COR-L47 (cell line): ENCODE measurements around the gene HHAT.

Source experiments
- DNase-seq: peaks from one replicate; lab custom pipeline; 2025; lab: John Stamatoyannopoulos, UW

Gene HHAT

GRCh38 chr1:210328746-210329503 is at the start of gene HHAT:
HHAT (plus strand) TSS chr1:210328902; CDS start chr1:210348976, 20,074 bp downstream.
- peak; percentile 53 for DNase-seq

DNA sequence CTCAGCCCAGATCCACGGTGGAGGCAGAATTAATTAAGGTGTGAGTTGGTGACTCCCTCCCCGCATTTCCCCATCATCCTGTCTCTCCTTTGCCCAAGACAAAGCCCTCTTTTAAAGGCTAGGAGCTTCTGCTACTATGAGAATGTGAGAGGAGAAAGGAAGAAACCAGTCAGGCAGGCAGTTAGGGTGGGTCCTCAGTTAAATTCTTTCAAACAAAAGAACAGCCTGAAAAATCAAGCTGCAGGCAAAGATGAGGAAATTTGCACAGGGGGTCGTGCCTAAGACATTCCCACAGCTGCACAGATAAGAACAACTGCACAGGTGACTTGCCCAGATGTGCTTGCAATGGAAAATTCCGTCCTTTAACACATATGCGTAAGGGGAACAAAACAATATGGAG is 48.5 kb upstream of the HHAT start:
- DNase-seq, result no peak

DNA sequence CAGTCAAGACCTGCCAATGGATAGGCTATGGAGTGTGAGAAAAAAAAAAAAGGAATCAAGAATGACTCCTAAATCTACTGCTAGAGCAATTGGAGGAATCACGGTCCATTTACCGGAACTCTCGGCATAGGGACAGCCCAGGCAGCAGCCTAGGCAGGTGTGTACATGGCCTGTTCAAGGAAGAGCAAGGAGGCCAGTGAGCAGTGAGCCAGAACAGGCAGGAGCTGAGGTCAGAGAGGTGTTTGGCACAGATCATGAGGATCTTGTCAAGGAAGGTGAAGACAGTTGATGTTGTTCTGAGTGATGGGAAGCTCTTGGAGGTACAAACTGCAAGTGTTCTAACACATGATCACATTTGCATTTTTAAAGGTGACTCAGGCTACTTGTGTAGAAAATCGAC is 40.6 kb upstream of the HHAT start:
- no peak for DNase-seq

GRCh38 chr1:210289248-210289647 is 39.5 kb upstream of the HHAT start:
- DNase-seq, result no peak

DNA sequence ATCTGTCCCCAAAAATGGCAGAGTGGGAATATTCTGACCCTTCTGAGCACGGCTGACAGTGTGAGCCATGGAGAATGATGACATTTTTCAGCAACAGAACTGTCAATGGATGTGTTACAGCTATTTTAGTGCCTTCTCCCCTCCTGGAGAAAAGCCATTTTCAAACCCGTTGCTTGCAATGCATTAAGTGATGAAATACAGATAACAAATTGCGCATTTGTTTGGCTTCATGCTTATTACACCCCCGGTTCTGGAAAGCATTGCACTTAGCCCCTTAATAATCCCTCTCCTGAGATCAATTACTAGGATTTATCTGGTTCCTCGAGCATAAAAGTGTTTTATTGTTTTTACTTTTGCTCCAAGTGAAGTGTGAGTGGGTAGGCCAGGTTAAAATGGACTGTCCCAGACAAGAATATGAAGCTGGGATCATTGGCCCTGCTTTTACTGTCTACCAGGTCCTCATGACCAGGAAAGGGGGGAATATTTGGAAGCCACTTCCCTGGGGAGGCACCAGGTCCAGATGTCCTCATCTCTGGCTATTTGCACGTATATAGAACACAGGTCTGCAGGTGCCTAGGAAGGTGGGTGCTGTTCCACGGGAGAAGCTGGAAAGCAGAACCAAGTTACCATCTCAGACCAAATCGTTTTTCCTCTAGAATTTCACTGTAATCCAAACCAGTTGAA is 37.5 kb upstream of the HHAT start:
- no peak for DNase-seq

DNA sequence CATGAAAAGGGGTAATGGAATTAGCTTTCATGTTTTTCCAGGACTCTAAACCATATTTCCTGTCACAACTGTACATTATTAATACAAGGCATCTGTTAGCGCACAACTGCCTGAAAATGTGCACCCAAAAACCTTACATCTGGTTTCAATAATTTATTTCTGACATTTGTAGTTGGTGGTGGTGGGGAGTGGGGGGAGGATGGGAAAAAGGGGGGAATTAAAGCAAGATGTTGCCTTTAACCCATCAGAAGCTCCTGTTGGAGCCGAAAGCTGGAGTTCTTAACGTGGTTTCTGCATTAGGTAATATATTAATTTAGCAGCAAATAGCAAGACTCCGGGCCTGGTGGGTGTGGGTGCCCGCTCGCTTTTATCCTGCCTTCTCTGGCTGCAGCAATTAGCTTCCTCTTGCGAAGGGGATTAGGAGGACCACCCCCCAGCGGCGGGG is 36.9 kb upstream of the HHAT start:
- no peak for DNase-seq

DNA sequence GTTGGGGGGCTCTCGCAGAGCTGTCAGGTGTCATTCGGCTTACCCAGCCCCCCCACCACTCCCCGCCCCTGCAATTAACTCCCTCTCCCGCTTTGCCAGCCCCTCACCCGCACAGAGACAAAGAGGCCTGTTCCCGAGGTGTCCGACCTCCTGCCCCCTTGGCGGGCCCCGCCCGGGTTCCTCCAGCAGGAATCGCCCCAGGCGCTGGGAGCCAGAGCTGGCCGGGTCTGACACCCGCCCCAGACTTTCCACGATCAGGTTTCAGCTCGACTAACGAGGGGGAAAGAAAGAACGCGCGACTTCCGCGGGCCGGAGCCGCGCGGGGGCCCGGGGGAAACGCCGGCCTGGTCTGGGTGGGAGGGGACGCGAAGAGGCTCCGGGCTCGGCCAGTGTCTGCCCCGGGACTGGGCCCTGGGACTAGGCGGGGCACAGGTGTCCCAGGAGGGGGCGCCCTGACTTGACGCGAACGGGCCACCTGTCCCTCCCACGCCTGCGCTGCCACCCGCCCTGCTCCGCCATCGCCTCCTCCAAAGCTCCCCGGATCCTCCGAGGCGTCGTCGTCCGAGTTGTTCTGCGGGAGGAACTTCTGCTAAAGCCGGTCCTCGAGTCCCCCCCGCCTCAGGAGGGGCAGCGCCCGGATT is 36.4 kb upstream of the HHAT start:
- peak; percentile 32 for DNase-seq

- no peak for DNase-seq
Observed at GRCh38 chr1:210293171-210293607, 35.5 kb upstream of the HHAT start.

DNA sequence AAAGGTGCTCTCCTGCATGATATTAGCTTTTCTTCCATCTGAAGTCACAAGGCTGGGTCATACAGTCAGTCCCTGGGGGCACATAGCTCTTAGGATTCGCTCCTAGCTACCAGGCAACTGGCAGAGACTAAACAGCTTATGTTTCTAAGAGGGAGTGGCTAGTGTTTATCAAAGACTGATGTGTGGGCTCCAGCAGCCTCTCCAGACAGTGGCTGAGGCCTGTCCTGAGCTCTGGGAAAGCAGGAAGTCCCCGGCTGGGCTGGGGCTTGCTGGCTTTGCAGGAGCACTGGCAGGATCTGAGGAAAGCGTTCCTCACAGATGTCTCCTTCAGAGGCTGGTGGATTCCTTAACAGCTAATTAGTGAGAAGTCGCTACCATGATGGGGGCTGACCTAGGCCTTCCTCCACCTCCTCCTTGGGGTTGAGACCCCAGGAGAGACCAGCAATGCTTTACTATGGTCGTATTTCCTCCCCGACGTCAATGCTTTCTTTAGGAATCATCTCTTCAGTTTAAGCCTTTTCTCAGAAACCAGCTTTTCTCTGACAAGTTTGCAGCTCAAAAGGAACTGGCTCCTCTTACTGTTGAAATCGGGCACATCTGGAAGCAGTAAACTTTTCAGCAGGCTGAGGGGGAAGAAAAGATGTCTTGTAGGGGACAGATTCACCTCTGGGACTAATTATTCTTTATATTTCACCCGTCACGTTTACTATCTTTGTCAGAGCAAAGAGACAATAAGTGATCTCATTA is 33.5 kb upstream of the HHAT start:
- DNase-seq, result peak; percentile 29

- no peak for DNase-seq
Observed at GRCh38 chr1:210296682-210297081, 32.0 kb upstream of the HHAT start.

DNA sequence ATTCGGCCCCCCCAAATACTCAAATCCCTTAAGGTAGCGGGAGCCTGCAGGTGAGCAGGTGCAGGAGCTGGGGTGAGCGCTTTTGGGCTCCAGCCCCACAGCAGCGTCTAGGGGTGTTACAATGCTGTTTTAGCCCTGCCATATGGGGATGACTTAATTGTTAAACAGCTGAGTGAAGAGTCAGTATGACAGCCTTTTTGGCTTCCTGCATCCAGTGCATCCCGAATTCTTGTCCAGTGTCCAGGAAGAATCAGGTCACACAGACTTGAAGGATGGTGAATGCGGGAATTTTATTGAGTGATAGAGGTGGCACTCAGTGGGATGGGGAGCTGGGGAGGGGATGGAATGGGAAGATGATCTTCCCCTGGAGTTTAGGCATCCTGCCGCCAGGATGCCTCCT is 30.4 kb upstream of the HHAT start:
- no peak for DNase-seq

- DNase-seq, result no peak
Observed at GRCh38 chr1:210298936-210299335, 29.8 kb upstream of the HHAT start.

DNA sequence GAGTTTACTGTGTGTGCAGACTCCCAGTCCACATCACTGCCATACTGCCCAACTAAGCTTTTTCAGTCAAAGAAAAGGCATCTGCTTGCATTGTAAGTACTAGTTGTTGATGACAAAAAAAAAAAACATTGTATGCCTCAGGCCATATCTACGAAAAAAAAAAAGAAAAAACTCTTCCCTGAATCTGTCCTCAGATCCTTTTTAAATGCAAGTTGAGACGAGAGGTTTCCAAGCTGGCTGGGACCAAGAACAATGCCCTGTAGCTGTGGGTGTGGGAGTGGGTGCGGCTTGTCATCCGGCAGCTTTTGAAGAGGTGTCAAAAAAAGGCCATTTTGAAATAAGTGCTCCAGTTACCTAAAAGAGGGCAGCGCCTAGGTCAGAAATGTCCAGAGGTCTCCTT is 29.2 kb upstream of the HHAT start:
- DNase-seq, result no peak

DNA sequence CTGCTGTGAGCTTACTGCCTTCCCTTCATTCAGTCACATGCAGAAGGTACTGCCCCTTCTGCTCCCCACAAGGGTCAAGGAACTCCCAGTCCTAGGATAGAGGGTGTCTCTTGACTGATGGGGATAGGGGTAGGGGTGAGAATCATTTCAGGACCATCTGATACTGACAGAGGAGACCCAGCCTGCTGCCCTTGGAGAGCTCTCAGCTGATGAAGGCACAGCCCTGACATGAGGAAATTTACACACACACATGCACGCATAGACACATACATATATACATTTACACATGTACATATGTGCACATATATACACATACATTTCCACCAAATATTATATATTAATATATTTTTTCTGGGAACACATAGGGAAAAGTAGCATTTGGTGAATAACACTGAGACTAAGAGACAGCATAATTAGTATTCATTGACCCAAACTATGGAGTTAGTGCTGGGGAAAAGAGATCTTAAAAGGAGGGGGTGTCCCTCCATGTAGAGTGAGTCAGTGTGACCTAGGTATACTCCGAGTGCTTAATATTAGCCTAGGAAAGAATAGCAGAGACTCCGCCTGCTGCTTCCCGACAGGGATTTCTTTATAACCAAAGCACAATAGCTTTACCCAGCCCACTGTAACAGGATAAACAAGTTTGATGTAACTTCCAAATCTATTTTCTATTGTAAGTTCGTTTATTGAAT is 27.6 kb upstream of the HHAT start:
- no peak for DNase-seq

DNA sequence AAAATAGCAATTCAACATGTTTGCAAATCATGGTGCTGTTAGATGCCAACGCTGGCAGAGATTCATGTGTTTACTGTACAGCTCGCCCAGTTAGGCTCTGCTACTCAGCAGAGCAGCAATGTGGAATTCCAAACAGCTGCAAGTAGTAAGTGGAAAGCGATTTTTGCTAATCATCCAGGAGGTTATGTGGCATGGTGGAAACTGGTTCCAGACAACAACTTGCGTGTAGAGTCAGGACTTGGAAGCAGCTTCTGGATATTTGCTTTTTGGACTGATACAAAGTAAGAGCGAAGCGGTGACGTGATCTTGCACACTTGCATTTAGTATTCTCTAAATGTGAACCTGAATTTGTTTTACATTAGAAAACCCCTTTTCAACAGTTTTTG is 27.1 kb upstream of the HHAT start:
- no peak for DNase-seq

DNA sequence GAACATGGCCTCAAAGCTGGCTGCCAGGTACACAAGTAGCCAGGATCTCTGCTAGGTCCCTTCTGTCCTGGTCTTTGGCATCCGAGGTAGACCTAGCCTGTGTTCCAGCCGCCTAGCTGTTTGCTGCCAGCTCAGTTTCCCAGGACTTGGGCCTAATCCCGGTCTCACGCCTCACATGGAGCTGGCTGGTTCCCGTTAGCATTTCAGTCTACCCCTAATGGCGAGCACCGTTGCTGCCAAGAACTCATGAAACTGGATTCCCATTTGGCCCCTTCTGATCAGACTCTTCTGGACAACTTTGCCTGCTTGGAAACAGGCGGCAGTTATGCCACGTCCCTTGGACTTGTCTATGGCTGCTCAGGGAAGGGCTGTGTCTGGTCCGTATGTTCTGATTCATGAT is 26.2 kb upstream of the HHAT start:
- DNase-seq, result no peak

- DNase-seq, result no peak
Observed at GRCh38 chr1:210303391-210303790, 25.3 kb upstream of the HHAT start.

- no peak for DNase-seq
Observed at GRCh38 chr1:210310562-210311153, 18.0 kb upstream of the HHAT start.

DNA sequence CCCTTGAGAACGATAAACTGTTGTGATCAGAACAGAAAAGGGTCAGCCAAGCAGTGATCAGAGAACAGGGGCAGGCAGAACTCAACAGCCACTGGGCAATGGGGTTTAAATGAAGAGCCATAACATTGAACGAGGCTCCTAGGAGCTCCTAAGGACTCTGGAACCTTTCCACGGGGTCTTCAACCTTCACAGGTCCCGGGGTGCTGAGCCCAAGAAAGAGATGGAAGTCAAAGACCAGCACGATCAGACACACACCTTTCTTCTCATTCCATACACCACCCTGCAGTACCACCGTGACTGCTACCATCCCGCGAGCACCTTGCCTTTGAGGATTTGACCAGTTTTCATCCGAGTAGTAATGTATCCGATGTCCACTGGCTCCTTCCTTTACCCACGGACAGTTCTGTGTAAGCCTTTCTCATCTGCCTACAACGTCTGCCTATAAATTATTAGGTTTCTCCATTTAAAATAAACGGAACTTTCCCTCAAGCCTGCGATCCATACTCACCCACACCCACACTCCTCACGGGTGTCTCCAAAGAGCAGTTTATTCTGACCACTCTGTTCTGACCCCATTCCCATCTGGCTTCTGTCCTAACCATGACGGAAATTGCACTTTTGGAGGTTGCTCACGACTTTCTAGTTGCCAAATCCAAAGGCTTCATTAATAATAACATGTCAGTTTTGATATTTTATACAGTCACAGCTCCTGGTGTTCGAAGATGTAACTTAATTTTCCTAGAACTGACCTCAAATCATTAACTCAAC is 16.8 kb upstream of the HHAT start:
- DNase-seq, result no peak

DNA sequence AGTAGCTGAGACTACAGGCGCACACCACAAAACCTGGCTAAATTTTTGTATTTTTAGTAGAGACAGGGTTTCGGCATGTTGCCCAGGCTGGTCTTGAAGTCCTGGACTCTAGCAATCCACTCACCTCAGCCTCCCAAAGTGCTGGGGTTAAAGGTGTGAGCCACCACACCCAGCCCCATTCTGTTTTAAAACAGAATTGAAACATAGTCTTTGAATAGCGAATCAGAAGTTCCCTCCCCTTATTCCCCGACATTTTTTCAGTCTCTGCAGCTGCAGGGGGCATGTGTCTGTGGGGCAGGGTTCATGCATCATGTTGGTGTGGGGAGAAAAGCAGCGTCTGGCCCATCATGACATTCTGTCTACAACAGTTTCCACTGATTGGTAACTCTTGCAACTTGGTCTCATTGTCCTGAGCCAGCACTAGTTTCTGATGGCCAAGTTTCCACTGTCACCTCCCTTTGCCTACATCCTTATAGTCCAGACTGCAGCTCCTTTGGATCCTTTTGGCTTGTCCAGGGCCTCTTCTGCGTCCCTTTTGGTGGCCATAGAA is 15.6 kb upstream of the HHAT start:
- DNase-seq, result no peak
